ENCODE data around the gene CPS1. TPM values are rescaled to one million over a fixed set of nuclear protein-coding genes. Genes with fewer than 3 reads are reported as not detected.

CPS1 gene
- total and polyA plus RNA-seq, 2 of the 8 experiments (the other 6 are each of a cell fraction or from before 2014, with no cell fraction given), result 7.9 to 15.7 TPM

DNA sequence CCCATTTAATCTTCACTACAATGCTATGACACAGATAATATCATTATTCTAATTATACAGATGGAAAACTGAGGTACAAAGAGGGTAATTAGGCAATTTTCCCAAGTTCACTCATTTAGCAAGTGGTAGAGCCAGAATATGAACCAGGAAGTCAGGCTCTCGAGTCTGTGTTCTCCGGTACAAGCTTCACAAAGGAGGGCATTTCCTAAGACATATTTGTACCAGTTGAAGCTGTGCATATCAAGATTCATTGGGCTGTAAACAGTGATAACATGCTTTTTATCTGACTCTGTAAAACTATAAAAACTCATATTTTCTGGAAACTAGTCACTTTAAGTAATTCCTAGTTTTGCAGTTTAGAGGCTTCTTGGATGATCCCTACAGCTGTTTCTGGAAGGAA lies 23.0 kb upstream of the CPS1 start:
- no peaks in the 10 kb centered on the region for H3K9me3 ChIP-seq (ENCODE audit: insufficient read depth in 2 of 2, low read depth in 1 of 2, low read length in 1 of 2)
- no peak overlapping the region for H3K23ac ChIP-seq (ENCODE audit: insufficient read length)
- no peaks in the 10 kb centered on the region for H3K36me3 ChIP-seq (ENCODE audit: control insufficient read depth in 2 of 4, insufficient read depth in 4 of 4, low read length in 3 of 4)
- no peak overlapping the region for H2AFZ ChIP-seq (ENCODE audit: low read length)
- POLR2A ChIA-PET (ENCODE audit: partially characterized antibody), result no interaction called here
- WGBS, 2 experiments (ENCODE audit: extremely low coverage in 1 of 2, insufficient coverage in 1 of 2, insufficient read length in 1 of 2, insufficient replicate concordance in 2 of 2, low coverage in 1 of 2, low lambda C conversion rate in 2 of 2, missing lambda C conversion rate in 1 of 2), result 92% methylated on average over 2 of the region's 2 CpGs; no CpG with 5 or more reads in 1 of the 2 experiments
- H2BK5ac ChIP-seq (ENCODE audit: low read depth, low read length), result no peak overlapping the region
- H3K4ac ChIP-seq (replicated peaks; ENCODE audit: insufficient read length, low read depth, low read length), result no peak overlapping the region
- DNase-seq (ENCODE audit: low read depth in 1 of 2, low spot score in 2 of 2) (no peak), FAIRE-seq (no peak)
- CTCF ChIA-PET (ENCODE audit: partially characterized antibody), result interaction anchor here (4.6 kb wide), 1 partner anchor 30 kb away, joined by 19 read pairs; no protein-coding TSS in a partner anchor
- no peak overlapping the region for H4K5ac ChIP-seq (ENCODE audit: insufficient read length, low read depth, low read length)
- H3K18ac ChIP-seq (ENCODE audit: extremely low read depth, low read length), result no peak overlapping the region
- no peaks in the 10 kb centered on the region for H3K23me2 ChIP-seq (ENCODE audit: low read depth, low read length)
- H3K9ac ChIP-seq (replicated peaks in 1 of 4; ENCODE audit: extremely low read depth in 1 of 4, low read depth in 3 of 4, low read length in 3 of 4), result no peak overlapping the region
- no peak overlapping the region for H3K14ac ChIP-seq (ENCODE audit: insufficient read length)
- H3K27ac ChIP-seq (ENCODE audit: low read depth, low read length), result no peak overlapping the region
- peaks cover 0 to 10% (median 4%) of the 10 kb centered on the region in 4 experiments; a peak in 4 of 7 replicates for H3K4me1 ChIP-seq (replicated peaks in 1 of 4; ENCODE audit: control insufficient read depth in 3 of 4, insufficient read depth in 4 of 4, low read length in 3 of 4)
- no peak overlapping the region for H3K4me3 ChIP-seq (ENCODE audit: extremely low read depth in 1 of 4, insufficient read depth in 2 of 4, low read depth in 3 of 4, low read length in 4 of 4)
- no peak overlapping the region for H2BK20ac ChIP-seq (ENCODE audit: low read length)
- no peak overlapping the region for H4K91ac ChIP-seq (replicated peaks; ENCODE audit: insufficient read length, low read length)
- H3K79me2 ChIP-seq (ENCODE audit: control insufficient read depth in 1 of 2, insufficient read depth in 2 of 2, low read length in 2 of 2), result no peaks in the 10 kb centered on the region
- no peak overlapping the region for H3K4me2 ChIP-seq (ENCODE audit: insufficient read depth in 1 of 2, low read depth in 2 of 2, low read length in 2 of 2)
- TF ChIP-seq CBX8 (IDR thresholded peaks at IDR 0.05; ENCODE audit: borderline replicate concordance, low read depth, low read length), result no peak
- no peak for TF ChIP-seq RBBP5 (IDR thresholded peaks at IDR 0.05; ENCODE audit: borderline replicate concordance, low read depth, low read length)
- TF ChIP-seq POLR2AphosphoS5 (IDR thresholded peaks at IDR 0.05; ENCODE audit: low read depth, low read length), result no peak
- no peak overlapping the region for H2BK15ac ChIP-seq (ENCODE audit: low read length)
- H3K56ac ChIP-seq (replicated peaks; ENCODE audit: insufficient read length, low read depth, low read length), result no peak overlapping the region
- no peak overlapping the region for H2BK12ac ChIP-seq (ENCODE audit: low read depth, low read length)
- H2BK120ac ChIP-seq (replicated peaks; ENCODE audit: low read depth, low read length), result no peak overlapping the region
- H3K79me1 ChIP-seq (ENCODE audit: low read depth, low read length), result no peaks in the 10 kb centered on the region
- no peaks in the 10 kb centered on the region for H4K20me1 ChIP-seq (replicated peaks in 1 of 2; ENCODE audit: control insufficient read depth in 1 of 2, insufficient read depth in 2 of 2, low read length in 2 of 2)
- no peak overlapping the region for H4K8ac ChIP-seq (ENCODE audit: extremely low read depth, insufficient read depth, low read length)
- no peaks in the 10 kb centered on the region for H3K27me3 ChIP-seq (replicated peaks in 1 of 4; ENCODE audit: control insufficient read depth in 3 of 4, extremely low read depth in 1 of 4, insufficient read depth in 3 of 4, low read length in 3 of 4)
- H2AK5ac ChIP-seq (ENCODE audit: low read depth, low read length), result no peak overlapping the region
